HFF-Myc (cell line): Measurements from ENCODE around the gene RAPGEF1.

Source experiments
- DNase-seq: peaks from one replicate; pipeline ENCODE4 v3.0.0-alpha.2; 2011; ENCODE audit warnings: low read depth; ENCODE audit errors: extremely low read depth
- H3K4me3 ChIP-seq: replicated peaks from 2 replicates; pipeline ENCODE4 v1.5.1; 2011; ENCODE audit warnings: low read depth, mild to moderate bottlenecking, control low read depth, low read length
- CTCF ChIP-seq: IDR thresholded peaks from 2 replicates; pipeline ENCODE4 v1.5.1; 2012; ENCODE audit warnings: mild to moderate bottlenecking, low read depth, low read length, control low read depth; ENCODE audit errors: missing control alignments

Gene RAPGEF1

GRCh38 chr9:131587331-131587730, 152.5 kb downstream of the RAPGEF1 start:
- H3K4me3 ChIP-seq = no peak overlapping the region
- no peak for DNase-seq
- no peak for TF ChIP-seq CTCF

GRCh38 chr9:131585375-131585774, 154.5 kb downstream of the RAPGEF1 start:
- no peak for DNase-seq
- TF ChIP-seq CTCF = no peak
- H3K4me3 ChIP-seq = no peak overlapping the region

GRCh38 chr9:131584858-131585257, 155.0 kb downstream of the RAPGEF1 start:
- no peak overlapping the region for H3K4me3 ChIP-seq
- DNase-seq = no peak
- TF ChIP-seq CTCF = no peak

- no peak overlapping the region for H3K4me3 ChIP-seq
- no peak for TF ChIP-seq CTCF
- DNase-seq = no peak
Measured at GRCh38 chr9:131583836-131584555, 155.9 kb downstream of the RAPGEF1 start.

GRCh38 chr9:131583337-131583645, 156.6 kb downstream of the RAPGEF1 start:
- TF ChIP-seq CTCF = no peak
- no peak for DNase-seq

GRCh38 chr9:131582466-131583336, 157.2 kb downstream of the RAPGEF1 start:
- no peak for DNase-seq
- TF ChIP-seq CTCF = no peak
- H3K4me3 ChIP-seq = no peak overlapping the region

More at GRCh38 chr9:131583337-131583645, 156.6 kb downstream of the RAPGEF1 start:
- H3K4me3 ChIP-seq = no peak overlapping the region
